KOPT-K1 (cell line): ENCODE results near the gene DUS1L.

Experiments
- H3K27ac ChIP-seq: fragments of 200-600 bp; sonication (generic); 2 replicates; pipeline ENCODE4 v1.5.1; 2016; ENCODE audit warnings: antibody characterized with exemption, mild to moderate bottlenecking, low read depth, low read length; ENCODE audit not compliant: poor library complexity, severe bottlenecking
- H3K36me3 ChIP-seq: fragments of 200-600 bp; sonication (generic); 2 replicates; pipeline ENCODE4 v1.5.1; 2017; ENCODE audit warnings: antibody characterized with exemption, mild to moderate bottlenecking, low read length, moderate library complexity; ENCODE audit not compliant: insufficient read depth
- H3K9me3 ChIP-seq: fragments of 200-600 bp; sonication (generic); 2 replicates; pipeline ENCODE4 v1.5.1; 2017; ENCODE audit warnings: antibody characterized with exemption, low read length, mild to moderate bottlenecking; ENCODE audit not compliant: insufficient read depth, poor library complexity, severe bottlenecking

DUS1L gene

DNA sequence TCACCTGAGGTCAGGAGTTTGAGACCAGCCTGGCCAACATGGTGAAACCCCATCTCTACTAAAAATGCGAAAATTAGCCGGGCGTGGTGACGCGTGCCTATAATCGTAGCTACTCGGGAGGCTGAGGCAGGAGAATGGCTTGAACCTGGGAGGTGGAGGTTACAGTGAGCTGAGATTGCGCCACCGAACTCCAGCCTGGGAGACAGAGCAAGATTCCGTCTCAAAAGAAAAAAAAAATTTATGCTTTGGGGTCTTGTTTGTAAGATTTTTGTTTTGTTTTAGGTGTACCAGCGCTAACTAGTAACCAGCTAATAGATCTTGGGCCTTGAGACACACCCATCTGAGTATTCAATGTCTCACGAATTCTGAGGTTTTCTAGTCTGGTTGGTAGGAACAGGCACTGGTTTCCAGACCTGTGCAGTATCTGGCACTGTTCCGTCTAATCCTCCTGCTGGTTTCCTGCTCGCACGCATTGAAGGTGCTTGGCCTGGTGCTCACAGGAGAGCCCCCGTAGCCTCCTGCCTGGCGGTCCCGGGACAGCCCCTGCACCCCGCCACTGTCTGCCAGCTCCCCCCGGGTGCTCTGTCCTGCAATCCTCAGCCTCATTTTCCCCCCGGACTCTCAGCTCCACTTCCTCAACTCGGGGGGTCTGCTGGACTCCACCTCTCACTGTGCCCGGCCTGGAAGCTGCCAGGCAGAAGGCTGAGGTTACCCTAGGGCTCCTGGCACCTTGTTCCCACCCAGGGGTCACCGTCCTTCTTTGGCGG is 10.6 kb upstream of the DUS1L start:
- no peaks in the 10 kb centered on the region for H3K9me3 ChIP-seq
- H3K36me3 ChIP-seq, result peaks cover 45% of the 10 kb centered on the region
- H3K27ac ChIP-seq, result no peak overlapping the region

DNA sequence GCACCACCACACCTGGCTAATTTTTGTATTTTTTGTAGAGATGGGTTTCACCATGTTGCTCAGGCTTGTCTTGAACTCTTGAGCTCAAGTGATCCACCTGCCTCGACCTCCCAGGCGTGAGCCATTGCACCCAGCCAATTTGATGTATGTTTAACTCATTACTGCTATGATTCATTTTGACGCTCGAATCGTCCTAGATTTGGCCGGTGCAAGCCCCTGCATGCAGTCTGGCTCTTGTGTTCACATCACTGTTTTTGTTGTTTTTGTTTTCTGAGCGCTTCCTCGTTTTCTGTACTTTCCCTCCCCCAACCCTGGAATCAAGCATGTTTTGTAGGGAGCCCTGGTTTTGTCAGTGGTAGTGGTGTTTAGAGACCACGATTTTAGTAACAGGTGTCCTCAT is 7.8 kb upstream of the DUS1L start:
- Histone ChIP-seq H3K27ac (no peak overlapping the region), H3K9me3 (no peaks in the 10 kb centered on the region), H3K36me3 (peaks cover 19% of the 10 kb centered on the region)

DNA sequence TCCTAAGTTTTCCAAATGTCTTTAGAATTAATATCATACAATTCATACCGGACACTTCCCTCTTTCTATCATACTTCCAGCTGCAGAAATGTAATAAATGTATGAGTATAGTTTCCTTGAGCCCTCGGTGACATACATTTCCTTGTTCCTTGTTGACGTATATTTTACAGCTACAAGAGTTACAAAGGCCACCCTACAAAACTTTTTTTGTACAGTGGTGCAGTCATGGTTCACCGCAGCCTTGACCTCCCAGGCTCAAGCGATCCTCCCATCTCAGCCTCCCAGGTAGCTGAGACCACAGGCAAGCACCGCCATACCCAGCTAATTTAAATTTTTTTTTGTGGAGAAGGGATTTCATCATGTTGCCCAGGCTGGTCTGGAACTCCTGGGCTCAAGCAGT is 7.2 kb upstream of the DUS1L start:
- peaks cover 13% of the 10 kb centered on the region for H3K36me3 ChIP-seq
- H3K27ac ChIP-seq, result no peak overlapping the region

DNA sequence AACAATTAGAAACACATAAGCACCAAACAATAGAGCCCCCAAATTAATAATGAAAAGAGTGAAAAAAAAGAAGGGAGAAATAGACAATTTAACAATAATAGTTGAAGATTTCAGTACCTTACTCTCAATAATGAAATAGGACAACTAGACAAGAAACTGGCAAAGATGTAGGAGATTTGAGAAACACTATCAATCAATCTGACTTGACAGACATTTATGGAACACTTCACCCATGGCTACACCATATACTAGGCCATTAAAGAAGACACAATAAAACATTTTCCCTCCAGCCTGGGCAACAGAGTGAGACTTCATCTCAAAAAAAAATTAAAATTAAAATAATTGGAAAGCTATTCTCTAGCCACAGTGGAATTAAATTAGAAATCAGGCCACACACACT is 5.0 kb upstream of the DUS1L start:
- H3K36me3 ChIP-seq, result no peaks in the 10 kb centered on the region
- no peak overlapping the region for H3K27ac ChIP-seq
- no peaks in the 10 kb centered on the region for H3K9me3 ChIP-seq

More for the DNA sequence above, 7.2 kb upstream of the DUS1L start:
- H3K9me3 ChIP-seq, result no peaks in the 10 kb centered on the region

DNA sequence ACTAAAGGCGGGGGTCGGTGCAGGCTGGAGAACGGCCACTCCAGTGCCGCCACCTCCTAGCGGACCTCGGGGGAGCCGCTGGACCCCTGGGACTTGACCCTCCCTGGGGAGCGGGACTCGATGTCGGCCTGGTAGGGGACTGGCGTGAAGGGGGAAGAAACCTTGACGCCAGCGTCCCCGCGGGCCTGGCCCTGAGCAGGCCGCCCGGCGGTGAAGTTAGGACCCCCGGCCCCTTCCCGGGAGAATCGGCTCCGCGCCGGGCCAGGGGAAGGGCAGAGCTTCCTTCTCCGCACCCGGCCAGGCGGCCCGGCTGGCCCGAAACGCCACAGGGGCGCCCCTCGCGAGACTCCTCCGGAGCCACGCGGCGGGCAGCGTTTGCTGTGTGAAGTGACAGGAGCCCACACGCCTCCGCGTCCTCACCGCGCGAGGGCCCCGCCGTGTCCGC is 389 bp downstream of the DUS1L start:
- H3K27ac ChIP-seq, result peak overlapping the region; percentile 72

DNA sequence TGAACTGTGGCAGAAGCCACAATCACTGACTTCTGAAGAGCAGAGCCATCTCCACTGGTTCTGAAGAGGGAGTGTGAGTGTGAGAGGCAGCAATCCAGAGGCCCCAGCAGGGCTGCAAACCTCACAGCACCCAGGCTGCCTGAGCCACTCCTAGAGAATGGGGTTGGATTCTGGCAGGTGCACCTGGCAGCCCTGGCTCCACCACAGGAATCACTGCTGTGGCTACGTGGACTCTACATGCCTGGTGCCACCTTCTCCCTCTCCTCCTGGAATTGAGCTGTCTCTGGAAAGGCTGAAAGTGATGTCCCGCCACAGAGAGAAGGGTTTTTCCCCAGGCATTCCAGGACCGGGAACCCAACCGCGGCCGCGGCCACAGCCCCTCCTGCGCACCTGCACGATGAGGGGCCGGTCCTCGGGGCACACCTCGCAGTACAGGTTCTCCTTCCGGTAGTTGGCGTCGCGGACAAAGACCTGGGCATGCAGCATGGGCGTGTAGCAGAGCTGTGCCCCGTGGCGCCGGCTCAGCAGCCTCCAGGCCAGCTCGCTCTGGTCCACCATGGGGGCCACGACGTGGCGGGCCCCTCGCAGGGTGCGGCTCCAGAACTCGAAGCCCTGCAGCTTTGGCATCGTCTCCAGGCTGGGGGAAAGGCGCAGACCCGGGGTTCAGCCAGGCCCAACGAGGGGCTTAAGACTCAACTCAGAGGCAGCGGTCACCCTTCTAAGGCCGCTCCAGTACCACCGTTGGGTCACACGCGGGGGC is 991 bp downstream of the DUS1L start:
- H3K27ac ChIP-seq, result peak overlapping the region; percentile 72
- H3K36me3 ChIP-seq, result peaks cover 47% of the 10 kb centered on the region
- H3K9me3 ChIP-seq, result no peaks in the 10 kb centered on the region

More for the DNA sequence above, 389 bp downstream of the DUS1L start:
- Histone ChIP-seq H3K9me3 (no peaks in the 10 kb centered on the region), H3K36me3 (peaks cover 41% of the 10 kb centered on the region)

DNA sequence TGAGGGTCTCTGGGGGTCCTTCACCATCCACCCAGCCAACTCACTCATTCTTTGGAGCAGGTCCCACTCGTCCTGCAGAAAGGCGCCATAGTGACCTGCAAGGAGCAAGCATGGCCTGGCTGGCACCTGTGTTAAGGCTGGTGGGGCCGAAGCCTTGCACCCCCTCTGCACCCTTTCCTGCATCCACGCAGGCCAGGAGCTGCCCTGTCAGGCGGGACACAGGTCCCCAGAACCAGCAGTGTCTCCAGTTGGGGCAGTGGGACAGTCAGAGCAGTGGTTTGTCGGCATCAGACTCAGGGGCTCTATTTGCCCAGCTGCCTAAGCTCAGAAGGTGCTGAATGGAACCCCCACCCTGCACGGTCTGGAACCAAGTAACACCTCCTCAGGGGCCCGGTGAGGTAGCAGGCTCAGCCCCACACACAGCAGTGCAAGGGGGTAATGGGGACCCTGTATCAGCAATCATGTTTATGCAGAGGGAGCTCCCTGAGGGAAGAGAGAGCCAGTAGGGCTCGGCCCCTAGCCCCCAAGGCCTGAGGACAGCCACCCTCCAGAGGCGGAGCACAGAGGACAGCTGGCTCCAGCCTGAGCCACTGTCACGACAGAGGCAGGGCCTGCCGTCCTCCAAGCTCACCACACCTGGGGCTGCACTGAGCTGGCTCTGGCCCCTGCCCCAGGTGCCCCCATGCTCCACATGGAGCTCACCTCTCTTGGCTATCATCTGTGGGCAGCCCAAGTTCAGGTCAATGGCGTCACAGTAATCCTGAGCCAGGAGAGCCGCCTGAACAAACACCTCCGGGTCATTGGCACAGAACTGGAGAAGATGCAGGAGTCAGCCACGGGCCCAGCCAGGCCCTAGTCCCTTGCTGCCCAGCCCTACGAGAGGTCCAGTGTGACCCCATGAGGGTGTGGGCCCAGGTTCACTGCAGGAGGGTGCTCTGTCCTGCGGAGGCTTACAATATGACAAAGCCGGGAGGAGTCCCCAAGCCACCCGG is 1.9 kb downstream of the DUS1L start:
- Histone ChIP-seq H3K36me3 (peaks cover 56% of the 10 kb centered on the region), H3K9me3 (no peaks in the 10 kb centered on the region), H3K27ac (no peak overlapping the region)

DNA sequence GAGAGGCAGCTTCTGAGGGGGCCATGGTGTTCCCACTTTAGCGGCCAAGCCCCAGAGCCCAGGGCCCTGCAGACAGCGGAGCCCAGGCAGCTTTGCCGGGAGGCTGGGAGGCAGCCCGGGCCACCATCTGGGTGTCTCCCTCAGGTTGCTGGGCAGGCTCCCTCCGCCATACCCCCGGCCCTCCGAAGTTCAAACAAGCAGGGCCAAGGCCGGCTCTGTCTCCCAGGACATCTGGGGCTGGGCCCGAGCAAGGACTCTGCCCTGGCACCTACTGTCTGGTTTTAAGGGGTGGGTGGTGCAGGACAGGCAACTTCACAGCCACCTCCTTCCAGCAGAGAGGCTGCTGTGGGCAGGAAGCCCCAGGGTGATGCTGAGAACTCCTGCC is 2.6 kb downstream of the DUS1L start:
- H3K36me3 ChIP-seq, result peaks cover 63% of the 10 kb centered on the region

DNA sequence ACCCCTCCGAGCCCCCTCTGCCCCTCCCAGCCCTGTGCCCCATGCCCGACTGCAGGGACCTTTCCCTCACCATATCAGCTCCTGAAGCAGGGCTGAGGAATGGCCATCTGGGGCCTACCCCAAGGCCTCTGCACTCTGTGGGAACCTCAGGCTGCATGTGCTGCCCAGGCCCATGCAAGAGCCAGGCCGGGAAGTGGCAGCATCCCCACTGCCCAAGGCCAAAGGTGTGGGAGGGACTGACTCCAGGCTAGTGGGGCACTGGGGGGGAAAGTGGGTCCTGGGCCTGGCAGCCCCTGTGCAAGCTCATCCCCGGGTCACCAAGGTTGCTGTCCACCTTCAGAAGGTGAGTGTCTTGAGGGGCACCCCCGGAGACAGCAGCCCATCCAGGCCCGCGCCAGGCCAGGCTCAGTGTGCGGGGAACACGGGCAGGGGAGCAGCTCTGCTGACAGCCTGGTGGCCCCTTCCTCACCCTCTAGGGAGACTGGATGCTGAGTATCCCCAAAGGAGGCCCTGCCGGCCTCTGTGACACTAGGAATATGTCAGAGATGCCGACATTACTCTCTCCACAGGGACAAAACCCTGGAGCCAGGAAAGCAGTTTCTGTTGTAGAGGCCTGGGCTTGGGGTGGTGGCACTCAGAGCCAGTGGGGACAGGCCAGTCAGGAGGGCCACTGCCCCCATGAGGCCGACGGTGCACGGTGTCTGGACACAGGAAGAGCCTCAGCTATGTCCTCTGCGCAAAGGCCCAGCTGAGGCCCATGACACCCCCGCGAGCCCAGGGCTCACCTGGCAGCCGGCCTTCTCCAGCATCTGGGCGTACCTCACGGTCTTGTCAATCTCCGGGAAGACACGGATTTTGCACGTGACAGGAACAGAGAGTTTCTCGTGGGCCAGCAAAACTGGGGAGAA is 3.3 kb downstream of the DUS1L start:
- Histone ChIP-seq H3K27ac (no peak overlapping the region), H3K9me3 (no peaks in the 10 kb centered on the region), H3K36me3 (peaks cover 70% of the 10 kb centered on the region)

More for the DNA sequence above, 2.6 kb downstream of the DUS1L start:
- Histone ChIP-seq H3K27ac (no peak overlapping the region), H3K9me3 (no peaks in the 10 kb centered on the region)

DNA sequence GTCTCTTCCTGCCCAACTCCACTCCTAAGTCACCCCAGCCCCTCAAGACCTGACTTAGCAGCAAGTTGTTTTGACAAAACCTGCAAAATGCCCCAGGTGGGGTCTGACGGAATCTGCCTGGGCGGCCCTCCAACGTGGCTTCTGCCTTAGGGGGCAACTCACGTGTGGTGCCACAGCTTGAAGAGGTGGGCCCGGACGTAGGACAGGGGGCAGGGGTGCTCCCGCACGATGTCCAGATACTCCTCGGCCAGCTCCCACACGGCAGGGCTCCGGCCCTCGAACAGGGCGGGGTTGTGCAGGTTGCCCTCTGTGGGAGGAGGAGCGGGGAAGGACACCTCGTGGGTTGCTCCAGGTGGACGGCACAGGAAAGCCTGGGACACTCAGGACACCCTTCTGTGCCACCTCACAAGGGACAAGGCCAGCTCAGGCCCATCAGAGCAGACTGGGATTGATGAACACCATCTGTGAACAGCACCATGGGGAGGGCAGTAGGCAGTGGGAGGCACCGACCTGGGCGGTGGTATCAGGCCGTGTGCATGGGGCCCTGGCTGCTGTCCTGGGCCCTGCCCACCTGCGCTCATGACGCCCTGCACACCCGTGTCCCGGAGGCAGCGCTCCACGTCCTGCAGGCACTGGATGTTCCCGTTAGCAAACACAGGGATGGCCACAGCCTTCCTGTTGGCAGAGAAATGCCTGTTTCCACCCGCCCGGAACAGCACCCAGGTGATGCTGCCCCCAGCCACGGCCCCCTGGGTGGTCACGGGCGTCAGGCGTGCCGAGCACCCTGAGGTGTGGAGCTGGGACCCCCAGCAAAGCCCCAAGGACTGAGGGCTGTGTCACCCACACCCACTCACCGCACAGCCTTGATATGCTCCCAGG is 4.3 kb downstream of the DUS1L start:
- Histone ChIP-seq H3K36me3 (peaks cover 80% of the 10 kb centered on the region), H3K9me3 (no peaks in the 10 kb centered on the region), H3K27ac (no peak overlapping the region)

DNA sequence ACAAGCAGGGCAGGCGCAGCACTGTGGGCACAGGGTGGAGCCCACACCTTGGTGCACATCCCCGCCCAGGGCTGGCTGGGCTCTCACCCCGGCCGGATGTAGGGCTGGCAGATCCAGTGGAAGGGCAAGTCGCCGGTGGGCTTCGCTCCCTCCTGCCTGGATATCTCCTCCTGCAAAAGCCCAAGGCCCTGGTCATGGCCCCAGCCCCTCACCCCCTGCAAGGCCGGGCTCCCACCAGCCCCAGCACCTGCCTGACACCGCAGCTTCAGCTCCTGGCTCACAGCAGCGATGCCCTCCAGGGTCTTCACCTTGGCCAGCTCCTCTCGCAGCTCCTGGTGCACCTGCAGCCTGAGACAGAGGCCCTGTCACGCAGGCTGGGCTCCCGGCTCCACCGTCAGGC is 5.0 kb downstream of the DUS1L start:
- no peak overlapping the region for H3K27ac ChIP-seq
- peaks cover 87% of the 10 kb centered on the region for H3K36me3 ChIP-seq
- H3K9me3 ChIP-seq, result no peaks in the 10 kb centered on the region

DNA sequence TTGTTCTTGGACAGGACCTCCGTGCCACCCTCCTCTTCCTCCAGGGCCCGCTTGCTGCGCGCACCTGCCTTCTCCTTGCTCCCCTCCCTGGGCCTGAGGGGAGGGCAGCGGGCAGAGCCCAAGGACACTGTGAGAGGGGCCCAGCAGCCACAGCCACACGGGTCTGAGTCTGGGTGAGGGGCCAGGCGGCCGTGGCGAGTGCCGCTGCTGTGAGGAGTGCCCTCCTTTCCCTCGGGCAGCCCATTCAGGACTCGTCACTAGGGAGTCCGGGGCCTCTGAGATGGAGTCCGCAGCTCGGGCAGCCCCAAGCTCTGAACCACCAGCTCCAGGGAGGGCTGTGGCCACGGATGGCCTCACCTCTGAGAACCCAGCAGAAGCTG is 5.6 kb downstream of the DUS1L start:
- no peak overlapping the region for H3K27ac ChIP-seq
- H3K9me3 ChIP-seq, result no peaks in the 10 kb centered on the region
- H3K36me3 ChIP-seq, result peaks cover 93% of the 10 kb centered on the region

DNA sequence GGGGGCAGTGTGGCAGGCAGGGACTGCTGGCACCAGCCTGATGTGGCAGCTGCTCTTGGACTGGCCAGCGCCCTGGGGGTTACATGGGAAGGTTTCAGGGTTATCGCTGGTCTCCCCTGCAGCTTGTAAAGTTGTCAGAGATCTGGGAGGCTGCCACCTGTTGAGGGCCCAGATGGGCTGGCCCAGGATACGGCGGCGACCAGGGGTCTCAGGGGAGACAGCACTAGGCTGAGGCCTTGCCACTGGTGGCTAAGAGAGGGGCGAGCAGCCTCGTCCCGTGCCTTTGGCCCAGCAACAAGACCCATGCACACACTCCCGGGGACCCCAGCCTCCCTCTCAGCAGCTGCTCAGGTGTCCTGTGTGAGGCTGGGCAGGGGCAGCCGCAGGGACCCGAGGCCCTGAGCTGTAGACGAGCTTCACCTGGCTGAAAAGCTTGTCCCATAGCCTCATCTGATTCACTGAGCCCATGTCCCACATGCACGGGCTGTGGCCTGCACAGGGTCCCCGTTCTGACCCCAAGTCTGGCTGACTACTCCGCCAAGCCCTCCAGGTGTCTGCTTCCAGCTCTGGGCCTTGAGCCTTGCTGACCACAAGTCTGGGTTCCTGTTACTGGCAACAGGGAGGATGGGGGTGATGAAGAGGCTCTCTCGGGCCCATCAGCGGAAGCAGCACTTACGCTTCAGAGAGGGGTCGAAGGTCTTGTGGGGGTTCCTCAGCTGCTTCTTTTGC is 6.2 kb downstream of the DUS1L start:
- H3K27ac ChIP-seq, result no peak overlapping the region
- H3K9me3 ChIP-seq, result no peaks in the 10 kb centered on the region
- H3K36me3 ChIP-seq, result peaks cover 99% of the 10 kb centered on the region
